Measurements from ENCODE around the gene CFAP70. TPM values are rescaled to one million over a fixed set of nuclear protein-coding genes. Genes with fewer than 3 reads are reported as not detected.

CFAP70 gene
- total and polyA plus RNA-seq, 7 experiments from 2014 or later: 0.66 to 5.4 (median 2.5) TPM

GRCh38 chr10:73234695-73235094 is 124.0 kb downstream of the CFAP70 start:
- POLR2A ChIA-PET: interaction anchor here (0.9 kb wide), 1 partner anchor 18 kb away, joined by 3 read pairs; the partner anchor contains the start of gene MRPS16
- no peak overlapping the region for H3K4me3 ChIP-seq (ENCODE audit: low read length)
- Mint-ChIP-seq H3K9me3 (no peaks in the 10 kb centered on the region), H3K4me3 (no peak overlapping the region), H3K27ac (peak overlapping the region in 1 of 9 donors; percentile 17), H3K36me3 (peaks cover 0 to 6% (median 4%) of the 10 kb centered on the region in 5 donors), H3K4me1 (peaks cover 0 to 3% (median 0%) of the 10 kb centered on the region in 7 donors), H3K27me3 (no peaks in the 10 kb centered on the region)
- H3K9me3 ChIP-seq (ENCODE audit: control insufficient read depth in 2 of 3, low read length in 3 of 3): no peaks in the 10 kb centered on the region
- ATAC-seq (no peak), DNase-seq (no peak)
- no peaks in the 10 kb centered on the region for H3K27me3 ChIP-seq (ENCODE audit: control insufficient read depth in 2 of 2, insufficient read depth in 2 of 2, low read length in 2 of 2)
- H3K36me3 ChIP-seq (ENCODE audit: control insufficient read depth in 2 of 3, insufficient read depth in 3 of 3, low read length in 3 of 3): peaks cover 4 to 36% (median 7%) of the 10 kb centered on the region in 3 experiments
- no peak overlapping the region for H3K27ac ChIP-seq (ENCODE audit: low read depth, low read length)
- intact Hi-C loops (cut with micrococcal nuclease): no loop called here
- no peaks in the 10 kb centered on the region for H3K4me1 ChIP-seq (ENCODE audit: control insufficient read depth in 2 of 2, insufficient read depth in 2 of 2, low read length in 2 of 2)
- CTCF ChIA-PET: interaction anchor here (0.6 kb wide), 1 partner anchor 78 kb away, joined by 5 read pairs; no protein-coding TSS in a partner anchor

- peaks cover 0 to 32% (median 7%) of the 10 kb centered on the region in 3 experiments for H3K36me3 ChIP-seq (ENCODE audit: control insufficient read depth in 2 of 3, insufficient read depth in 3 of 3, low read length in 3 of 3)
Measured at GRCh38 chr10:73233883-73234282, 124.8 kb downstream of the CFAP70 start.

GRCh38 chr10:73232887-73233286 is 125.8 kb downstream of the CFAP70 start:
- H3K9me3 ChIP-seq (ENCODE audit: control insufficient read depth in 2 of 3, low read length in 3 of 3): no peaks in the 10 kb centered on the region
- peaks cover 0 to 3% (median 0%) of the 10 kb centered on the region in 7 donors for H3K4me1 Mint-ChIP-seq
- intact Hi-C loops (cut with micrococcal nuclease): no loop called here
- no peak overlapping the region for H3K27ac ChIP-seq (ENCODE audit: low read depth, low read length)
- peaks cover 0 to 6% (median 4%) of the 10 kb centered on the region in 5 donors for H3K36me3 Mint-ChIP-seq
- H3K27ac Mint-ChIP-seq: peak overlapping the region in 3 of 9 donors; percentile 38 to 77 (median 67)
- H3K9me3 Mint-ChIP-seq: no peaks in the 10 kb centered on the region
- no peaks in the 10 kb centered on the region for H3K27me3 ChIP-seq (ENCODE audit: control insufficient read depth in 2 of 2, insufficient read depth in 2 of 2, low read length in 2 of 2)
- H3K4me3 Mint-ChIP-seq: no peak overlapping the region
- H3K4me1 ChIP-seq (ENCODE audit: control insufficient read depth in 2 of 2, insufficient read depth in 2 of 2, low read length in 2 of 2): no peaks in the 10 kb centered on the region
- H3K36me3 ChIP-seq (ENCODE audit: control insufficient read depth in 2 of 3, insufficient read depth in 3 of 3, low read length in 3 of 3): peaks cover 0 to 31% (median 7%) of the 10 kb centered on the region in 3 experiments
- H3K4me3 ChIP-seq (ENCODE audit: low read length): no peak overlapping the region
- ChIA-PET CTCF (no interaction called here), POLR2A (interaction anchor here (1.1 kb wide), 1 partner anchor 20 kb away, joined by 6 read pairs; the partner anchor contains the start of gene MRPS16)
- no peaks in the 10 kb centered on the region for H3K27me3 Mint-ChIP-seq
- ATAC-seq (no peak), DNase-seq (no peak)

More at GRCh38 chr10:73233883-73234282, 124.8 kb downstream of the CFAP70 start:
- Mint-ChIP-seq H3K36me3 (peaks cover 0 to 6% (median 4%) of the 10 kb centered on the region in 5 donors), H3K4me1 (peaks cover 0 to 3% (median 0%) of the 10 kb centered on the region in 7 donors), H3K27me3 (no peaks in the 10 kb centered on the region), H3K27ac (peak overlapping the region in 2 of 9 donors; percentile 4 to 25), H3K4me3 (no peak overlapping the region), H3K9me3 (no peaks in the 10 kb centered on the region)
- DNase-seq (no peak), ATAC-seq (no peak)
- no peaks in the 10 kb centered on the region for H3K9me3 ChIP-seq (ENCODE audit: control insufficient read depth in 2 of 3, low read length in 3 of 3)
- H3K4me1 ChIP-seq (ENCODE audit: control insufficient read depth in 2 of 2, insufficient read depth in 2 of 2, low read length in 2 of 2): no peaks in the 10 kb centered on the region
- no peak overlapping the region for H3K27ac ChIP-seq (ENCODE audit: low read depth, low read length)
- ChIA-PET POLR2A (interaction anchor here (0.9 kb wide), 1 partner anchor 19 kb away, joined by 3 read pairs; the partner anchor contains the start of gene MRPS16), CTCF (no interaction called here)
- no peak overlapping the region for H3K4me3 ChIP-seq (ENCODE audit: low read length)
- intact Hi-C loops (cut with micrococcal nuclease): no loop called here
- no peaks in the 10 kb centered on the region for H3K27me3 ChIP-seq (ENCODE audit: control insufficient read depth in 2 of 2, insufficient read depth in 2 of 2, low read length in 2 of 2)

- intact Hi-C loops (cut with micrococcal nuclease): no loop called here
- peaks cover 0 to 3% (median 0%) of the 10 kb centered on the region in 7 donors for H3K4me1 Mint-ChIP-seq
- peaks cover 0 to 7% (median 2%) of the 10 kb centered on the region in 3 experiments for H3K36me3 ChIP-seq (ENCODE audit: control insufficient read depth in 2 of 3, insufficient read depth in 3 of 3, low read length in 3 of 3)
- no peak for ATAC-seq
- no peak overlapping the region for H3K4me3 ChIP-seq (ENCODE audit: low read length)
- CTCF ChIA-PET: no interaction called here
- peaks cover 0 to 6% (median 4%) of the 10 kb centered on the region in 5 donors for H3K36me3 Mint-ChIP-seq
- H3K4me1 ChIP-seq (ENCODE audit: control insufficient read depth in 2 of 2, insufficient read depth in 2 of 2, low read length in 2 of 2): no peaks in the 10 kb centered on the region
- H3K9me3 Mint-ChIP-seq: no peaks in the 10 kb centered on the region
- POLR2A ChIA-PET: no interaction called here
- H3K27ac Mint-ChIP-seq: peak overlapping the region in 2 of 9 donors; percentile 28 to 62
- H3K9me3 ChIP-seq (ENCODE audit: control insufficient read depth in 2 of 3, low read length in 3 of 3): no peaks in the 10 kb centered on the region
- H3K27me3 ChIP-seq (ENCODE audit: control insufficient read depth in 2 of 2, insufficient read depth in 2 of 2, low read length in 2 of 2): no peaks in the 10 kb centered on the region
- DNase-seq: no peak
- H3K27me3 Mint-ChIP-seq: no peaks in the 10 kb centered on the region
- H3K4me3 Mint-ChIP-seq: no peak overlapping the region
- H3K27ac ChIP-seq (ENCODE audit: low read depth, low read length): no peak overlapping the region
Measured at GRCh38 chr10:73229567-73229966, 129.1 kb downstream of the CFAP70 start.

- Histone ChIP-seq H3K4me3 (ENCODE audit: low read length) (no peak overlapping the region), H3K27me3 (ENCODE audit: control insufficient read depth in 2 of 2, insufficient read depth in 2 of 2, low read length in 2 of 2) (no peaks in the 10 kb centered on the region), H3K4me1 (ENCODE audit: control insufficient read depth in 2 of 2, insufficient read depth in 2 of 2, low read length in 2 of 2) (no peaks in the 10 kb centered on the region), H3K9me3 (ENCODE audit: control insufficient read depth in 2 of 3, low read length in 3 of 3) (no peaks in the 10 kb centered on the region), H3K27ac (ENCODE audit: low read depth, low read length) (no peak overlapping the region), H3K36me3 (ENCODE audit: control insufficient read depth in 2 of 3, insufficient read depth in 3 of 3, low read length in 3 of 3) (peaks cover 0 to 7% (median 0%) of the 10 kb centered on the region in 3 experiments)
- CTCF ChIA-PET: interaction anchor here (0.6 kb wide), 2 partner anchors 11 to 129 kb away, joined by 3 to 5 read pairs; no protein-coding TSS in a partner anchor
- ATAC-seq: no peak
- intact Hi-C loops (cut with micrococcal nuclease): no loop called here
- Mint-ChIP-seq H3K27me3 (no peaks in the 10 kb centered on the region), H3K4me1 (peaks cover 0 to 3% (median 0%) of the 10 kb centered on the region in 7 donors), H3K9me3 (no peaks in the 10 kb centered on the region), H3K27ac (no peak overlapping the region), H3K4me3 (no peak overlapping the region), H3K36me3 (peaks cover 0 to 6% (median 4%) of the 10 kb centered on the region in 5 donors)
- DNase-seq: no peak
- POLR2A ChIA-PET: no interaction called here
Measured at GRCh38 chr10:73228247-73228646, 130.4 kb downstream of the CFAP70 start.

- peaks cover 0 to 7% (median 3%) of the 10 kb centered on the region in 5 donors for H3K36me3 Mint-ChIP-seq
- ATAC-seq: no peak
- Histone ChIP-seq H3K9me3 (ENCODE audit: control insufficient read depth in 2 of 3, low read length in 3 of 3) (no peaks in the 10 kb centered on the region), H3K27me3 (ENCODE audit: control insufficient read depth in 2 of 2, insufficient read depth in 2 of 2, low read length in 2 of 2) (no peaks in the 10 kb centered on the region), H3K27ac (ENCODE audit: low read depth, low read length) (no peak overlapping the region), H3K36me3 (ENCODE audit: control insufficient read depth in 2 of 3, insufficient read depth in 3 of 3, low read length in 3 of 3) (peaks cover 0 to 7% (median 0%) of the 10 kb centered on the region in 3 experiments), H3K4me3 (ENCODE audit: low read length) (no peak overlapping the region), H3K4me1 (ENCODE audit: control insufficient read depth in 2 of 2, insufficient read depth in 2 of 2, low read length in 2 of 2) (no peaks in the 10 kb centered on the region)
- DNase-seq: no peak
- H3K27ac Mint-ChIP-seq: no peak overlapping the region
- intact Hi-C loops (cut with micrococcal nuclease): no loop called here
- ChIA-PET POLR2A (no interaction called here), CTCF (no interaction called here)
- H3K4me3 Mint-ChIP-seq: no peak overlapping the region
- no peaks in the 10 kb centered on the region for H3K4me1 Mint-ChIP-seq
- no peaks in the 10 kb centered on the region for H3K9me3 Mint-ChIP-seq
- no peaks in the 10 kb centered on the region for H3K27me3 Mint-ChIP-seq
Measured at GRCh38 chr10:73226663-73227062, 132.0 kb downstream of the CFAP70 start.

- Mint-ChIP-seq H3K9me3 (no peaks in the 10 kb centered on the region), H3K27ac (no peak overlapping the region), H3K4me3 (no peak overlapping the region), H3K4me1 (peaks cover 0 to 3% (median 0%) of the 10 kb centered on the region in 7 donors), H3K36me3 (peaks cover 0 to 14% (median 6%) of the 10 kb centered on the region in 5 donors), H3K27me3 (no peaks in the 10 kb centered on the region)
- H3K36me3 ChIP-seq (ENCODE audit: control insufficient read depth in 2 of 3, insufficient read depth in 3 of 3, low read length in 3 of 3): peaks cover 0 to 3% (median 0%) of the 10 kb centered on the region in 3 experiments
- no peaks in the 10 kb centered on the region for H3K27me3 ChIP-seq (ENCODE audit: control insufficient read depth in 2 of 2, insufficient read depth in 2 of 2, low read length in 2 of 2)
- no peak overlapping the region for H3K4me3 ChIP-seq (ENCODE audit: low read length)
- CTCF ChIA-PET: no interaction called here
- no peak for ATAC-seq
- H3K27ac ChIP-seq (ENCODE audit: low read depth, low read length): no peak overlapping the region
- intact Hi-C loops (cut with micrococcal nuclease): no loop called here
- no peak for DNase-seq
- no peaks in the 10 kb centered on the region for H3K9me3 ChIP-seq (ENCODE audit: control insufficient read depth in 2 of 3, low read length in 3 of 3)
- POLR2A ChIA-PET: no interaction called here
- H3K4me1 ChIP-seq (ENCODE audit: control insufficient read depth in 2 of 2, insufficient read depth in 2 of 2, low read length in 2 of 2): no peaks in the 10 kb centered on the region
Measured at GRCh38 chr10:73225518-73225917, 133.1 kb downstream of the CFAP70 start.
